Activated B cell treated with CpG ODN at 0.5 μM for 24 hours (primary cell): ENCODE results near the gene CDHR2. TPM values are rescaled to one million over a fixed set of nuclear protein-coding genes. Genes with fewer than 3 reads are reported as not detected.

Source experiments
- ATAC-seq: fragments of 200-7000 bp; cut with Tn5 transposase; one replicate; pipeline ENCODE4 v1.10.0; 2021; ENCODE audit warnings: low read depth, mild to moderate bottlenecking, moderate library complexity
- CTCF ChIA-PET: fragments of 350-600 bp; sonication (Branson Sonifier 250); formaldehyde crosslinking; loops from one replicate; lab custom pipeline; 2021; ENCODE audit warnings: antibody characterized with exemption; lab: Charles Lee
- POLR2A ChIA-PET: fragments of 350-600 bp; sonication (Branson Sonifier 250); formaldehyde crosslinking; loops from one replicate; lab custom pipeline; 2021; ENCODE audit warnings: antibody characterized with exemption; lab: Charles Lee
- DNase-seq: peaks from one replicate; pipeline ENCODE4 v3.0.0; 2022
- H3K27ac Mint-ChIP-seq: one replicate; pipeline ENCODE4 v1.8.0; 2020; ENCODE audit warnings: mixed read lengths
- H3K27me3 Mint-ChIP-seq: one replicate; pipeline ENCODE4 v1.8.0; 2021; ENCODE audit warnings: mixed read lengths
- H3K36me3 Mint-ChIP-seq: one replicate; pipeline ENCODE4 v1.8.0; 2021; ENCODE audit warnings: low read depth, mixed read lengths
- H3K4me1 Mint-ChIP-seq: one replicate; pipeline ENCODE4 v1.8.0; 2021; ENCODE audit warnings: mixed read lengths
- H3K4me3 Mint-ChIP-seq: one replicate; pipeline ENCODE4 v1.8.0; 2020; ENCODE audit warnings: mild to moderate bottlenecking, mixed read lengths
- H3K9me3 Mint-ChIP-seq: one replicate; pipeline ENCODE4 v1.8.0; 2020; ENCODE audit warnings: mixed read lengths
- CTCF ChIP-seq: fragments of 200-600 bp; IDR thresholded peaks from one replicate; pipeline ENCODE4 v1.8.0; 2022; ENCODE audit warnings: antibody characterized with exemption, mild to moderate bottlenecking
- intact Hi-C: fragments of 100-400 bp; cut with micrococcal nuclease; formaldehyde crosslinking; loops from one replicate; pipeline ENCODE4 v1.15.1; 2024
- total RNA-seq: library from RNA; stranded (reverse); gene quantifications from 2 replicates; pipeline ENCODE4 v1.2.3, GENCODE V29; 2022

Gene CDHR2
- total RNA-seq, 1 donor from 2014 or later, result 0.31 TPM

GRCh38 chr5:176625512-176625911 is 76.4 kb downstream of the CDHR2 start:
- ATAC-seq, result no peak
- no peak for TF ChIP-seq CTCF
- intact Hi-C loops, result no loop called here
- no peak for DNase-seq
- H3K36me3 Mint-ChIP-seq, result no peaks in the 10 kb centered on the region
- POLR2A ChIA-PET, result no interaction called here
- no peak overlapping the region for H3K4me3 Mint-ChIP-seq
- CTCF ChIA-PET, result no interaction called here
- H3K27me3 Mint-ChIP-seq, result peaks cover 43% of the 10 kb centered on the region
- H3K4me1 Mint-ChIP-seq, result peaks cover 25% of the 10 kb centered on the region
- H3K27ac Mint-ChIP-seq, result no peak overlapping the region
- no peaks in the 10 kb centered on the region for H3K9me3 Mint-ChIP-seq

- ATAC-seq (no peak), DNase-seq (no peak)
- H3K4me3 Mint-ChIP-seq, result no peak overlapping the region
- H3K9me3 Mint-ChIP-seq, result no peaks in the 10 kb centered on the region
- intact Hi-C loops, result no loop called here
- peaks cover 42% of the 10 kb centered on the region for H3K27me3 Mint-ChIP-seq
- ChIA-PET CTCF (no interaction called here), POLR2A (no interaction called here)
- no peak for TF ChIP-seq CTCF
- H3K27ac Mint-ChIP-seq, result no peak overlapping the region
- peaks cover 30% of the 10 kb centered on the region for H3K4me1 Mint-ChIP-seq
- no peaks in the 10 kb centered on the region for H3K36me3 Mint-ChIP-seq
These were observed 77.1 kb downstream of the CDHR2 start for GRCh38 chr5:176625966-176626875.

GRCh38 chr5:176626876-176627236 is 77.7 kb downstream of the CDHR2 start:
- Mint-ChIP-seq H3K27ac (no peak overlapping the region), H3K9me3 (no peaks in the 10 kb centered on the region), H3K4me1 (peaks cover 32% of the 10 kb centered on the region), H3K27me3 (peaks cover 39% of the 10 kb centered on the region), H3K4me3 (no peak overlapping the region), H3K36me3 (no peaks in the 10 kb centered on the region)
- POLR2A ChIA-PET, result no interaction called here
- CTCF ChIA-PET, result no interaction called here
- no peak for TF ChIP-seq CTCF
- ATAC-seq, result no peak
- intact Hi-C loops, result no loop called here
- DNase-seq, result no peak

DNA sequence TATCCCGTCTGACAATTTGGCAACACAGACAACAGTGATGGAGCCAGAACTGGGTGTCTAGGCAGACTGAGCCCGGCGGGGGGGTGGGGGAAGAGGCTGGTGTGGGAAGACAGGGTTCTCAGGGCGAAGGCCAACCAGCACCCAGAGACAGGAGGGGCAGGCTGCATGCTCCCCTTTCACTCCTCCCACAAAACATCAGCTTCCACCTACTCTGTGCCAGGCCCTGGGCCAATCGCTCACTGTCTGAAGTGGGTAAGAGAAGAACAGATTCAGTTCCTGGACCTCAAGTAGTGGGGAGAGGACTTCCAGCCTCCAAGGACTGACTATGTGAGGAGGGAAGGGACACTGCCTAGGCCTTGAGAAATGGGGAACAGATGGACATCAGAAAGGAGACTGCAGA is 78.4 kb downstream of the CDHR2 start:
- no peaks in the 10 kb centered on the region for H3K9me3 Mint-ChIP-seq
- no peak for TF ChIP-seq CTCF
- ChIA-PET POLR2A (no interaction called here), CTCF (no interaction called here)
- no peak overlapping the region for H3K4me3 Mint-ChIP-seq
- H3K4me1 Mint-ChIP-seq, result peaks cover 33% of the 10 kb centered on the region
- no peaks in the 10 kb centered on the region for H3K36me3 Mint-ChIP-seq
- DNase-seq (no peak), ATAC-seq (no peak)
- H3K27ac Mint-ChIP-seq, result no peak overlapping the region
- intact Hi-C loops, result no loop called here
- H3K27me3 Mint-ChIP-seq, result peaks cover 34% of the 10 kb centered on the region

DNA sequence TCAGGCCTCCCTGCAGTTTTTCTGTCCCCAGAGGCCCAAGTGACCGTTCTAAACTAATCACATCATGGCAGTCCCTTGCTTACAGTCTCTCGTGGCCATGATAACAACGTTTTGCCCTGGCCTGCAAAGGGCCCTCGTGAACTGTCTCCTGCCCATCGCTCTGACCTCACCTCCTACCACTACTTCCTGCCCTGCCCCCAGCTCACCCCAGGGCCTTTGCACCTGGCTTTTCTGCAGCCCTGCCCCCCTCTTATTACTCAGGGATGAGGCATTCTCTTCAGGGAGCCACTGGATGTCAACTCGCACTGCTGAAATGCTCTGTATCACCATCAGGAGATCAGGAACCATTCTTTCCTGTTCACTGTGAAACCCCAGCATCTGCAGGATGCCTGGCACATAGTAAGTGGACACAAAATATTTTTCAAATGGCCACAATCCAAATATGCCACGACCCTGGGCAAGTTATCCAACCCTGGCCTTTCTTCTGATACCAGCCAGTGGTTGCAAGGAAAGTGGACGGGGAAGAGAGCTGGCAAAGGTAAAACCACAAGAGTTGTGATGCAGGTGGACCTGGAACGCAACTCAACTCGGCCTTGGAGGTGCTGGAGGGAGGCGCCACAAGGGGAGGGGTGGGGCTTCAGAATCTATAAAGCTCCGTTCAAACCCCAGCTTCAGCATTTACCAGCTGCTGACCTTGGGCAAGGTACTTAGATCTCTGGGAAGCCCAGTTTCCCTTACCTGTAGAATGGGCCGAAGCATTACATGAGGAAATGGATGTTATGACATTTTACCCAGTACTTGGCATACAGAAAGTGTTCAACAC is 79.5 kb downstream of the CDHR2 start:
- Mint-ChIP-seq H3K27me3 (peaks cover 34% of the 10 kb centered on the region), H3K4me1 (peaks cover 40% of the 10 kb centered on the region), H3K4me3 (no peak overlapping the region), H3K9me3 (no peaks in the 10 kb centered on the region), H3K36me3 (no peaks in the 10 kb centered on the region), H3K27ac (no peak overlapping the region)
- intact Hi-C loops, result no loop called here
- ChIA-PET CTCF (interaction anchor here (2.9 kb wide), 1 partner anchor 18 kb away, joined by 15 read pairs; the partner anchor contains the start of gene TSPAN17), POLR2A (interaction anchor here (0.6 kb wide), 1 partner anchor 18 kb away, joined by 3 read pairs; no protein-coding TSS in a partner anchor)
- no peak for DNase-seq
- no peak for TF ChIP-seq CTCF
- ATAC-seq, result no peak
